ENCODE measurements around the gene TMEM88.

The TMEM88 gene

DNA sequence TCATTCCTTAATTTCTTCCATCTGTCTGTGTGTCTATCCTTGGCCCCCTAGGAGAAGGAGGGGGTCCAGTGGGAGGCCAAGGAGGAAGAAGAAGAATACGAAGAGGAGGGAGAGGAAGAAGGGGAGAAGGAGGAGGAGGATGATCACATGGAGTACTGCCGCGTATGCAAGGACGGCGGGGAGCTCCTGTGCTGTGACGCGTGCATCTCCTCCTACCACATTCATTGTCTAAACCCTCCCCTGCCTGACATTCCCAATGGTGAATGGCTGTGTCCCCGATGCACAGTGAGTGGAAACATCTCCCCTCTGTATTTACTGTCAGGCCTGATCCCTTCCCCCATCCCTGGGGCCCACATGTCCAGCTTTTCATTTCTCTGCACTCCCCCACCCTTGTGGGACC is 40.0 kb downstream of the TMEM88 start:
- no peak overlapping the region for H3K9ac ChIP-seq (ENCODE audit: low read depth, low read length, poor library complexity, severe bottlenecking)

GRCh38 chr17:7897090-7897489 is 42.2 kb downstream of the TMEM88 start:
- Histone ChIP-seq H3K9me2 (replicated peaks; ENCODE audit: low read depth, low read length) (no peaks in the 10 kb centered on the region), H2AFZ (ENCODE audit: low read length) (no peak overlapping the region), H3K79me2 (ENCODE audit: insufficient read depth, low read length) (peaks cover 8% of the 10 kb centered on the region; the same call in 1 of the 2 replicates), H3K4me3 (ENCODE audit: low read length, poor library complexity, severe bottlenecking) (no peak overlapping the region), H3K9me3 (ENCODE audit: insufficient read depth, low read depth, low read length) (no peaks in the 10 kb centered on the region), H3K9ac (ENCODE audit: low read depth, low read length, poor library complexity, severe bottlenecking) (no peak overlapping the region), H3K4me1 (ENCODE audit: insufficient read depth, low read length, poor library complexity, severe bottlenecking) (no peaks in the 10 kb centered on the region), H3K36me3 (ENCODE audit: insufficient read depth, low read length) (peaks cover 86% of the 10 kb centered on the region), H3F3A (ENCODE audit: low read depth) (no peaks in the 10 kb centered on the region), H3K27me3 (ENCODE audit: insufficient read depth, low read length, poor library complexity, severe bottlenecking) (no peaks in the 10 kb centered on the region), H4K20me1 (ENCODE audit: insufficient read depth, low read length, poor library complexity, severe bottlenecking) (peaks cover 7% of the 10 kb centered on the region), H3K4me2 (ENCODE audit: low read depth, low read length, poor library complexity, severe bottlenecking) (no peak overlapping the region)
- TF ChIP-seq EZH2phosphoT487 (IDR thresholded peaks at IDR 0.05; ENCODE audit: borderline replicate concordance), result no peak
- TF ChIP-seq, protein P1, sequence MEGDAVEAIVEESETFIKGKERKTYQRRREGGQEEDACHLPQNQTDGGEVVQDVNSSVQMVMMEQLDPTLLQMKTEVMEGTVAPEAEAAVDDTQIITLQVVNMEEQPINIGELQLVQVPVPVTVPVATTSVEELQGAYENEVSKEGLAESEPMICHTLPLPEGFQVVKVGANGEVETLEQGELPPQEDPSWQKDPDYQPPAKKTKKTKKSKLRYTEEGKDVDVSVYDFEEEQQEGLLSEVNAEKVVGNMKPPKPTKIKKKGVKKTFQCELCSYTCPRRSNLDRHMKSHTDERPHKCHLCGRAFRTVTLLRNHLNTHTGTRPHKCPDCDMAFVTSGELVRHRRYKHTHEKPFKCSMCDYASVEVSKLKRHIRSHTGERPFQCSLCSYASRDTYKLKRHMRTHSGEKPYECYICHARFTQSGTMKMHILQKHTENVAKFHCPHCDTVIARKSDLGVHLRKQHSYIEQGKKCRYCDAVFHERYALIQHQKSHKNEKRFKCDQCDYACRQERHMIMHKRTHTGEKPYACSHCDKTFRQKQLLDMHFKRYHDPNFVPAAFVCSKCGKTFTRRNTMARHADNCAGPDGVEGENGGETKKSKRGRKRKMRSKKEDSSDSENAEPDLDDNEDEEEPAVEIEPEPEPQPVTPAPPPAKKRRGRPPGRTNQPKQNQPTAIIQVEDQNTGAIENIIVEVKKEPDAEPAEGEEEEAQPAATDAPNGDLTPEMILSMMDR (conservative IDR thresholded peaks at IDR 0.05; ENCODE audit: low read length), result no peak

More for the DNA sequence above, 40.0 kb downstream of the TMEM88 start:
- Histone ChIP-seq H3K9me3 (ENCODE audit: insufficient read depth, low read depth, low read length) (no peaks in the 10 kb centered on the region), H3K36me3 (ENCODE audit: insufficient read depth, low read length) (peaks cover 88% of the 10 kb centered on the region), H3K4me3 (ENCODE audit: low read length, poor library complexity, severe bottlenecking) (no peak overlapping the region), H3K79me2 (ENCODE audit: insufficient read depth, low read length) (peaks cover 29% of the 10 kb centered on the region), H3K9me2 (replicated peaks; ENCODE audit: low read depth, low read length) (no peaks in the 10 kb centered on the region), H3K4me1 (ENCODE audit: insufficient read depth, low read length, poor library complexity, severe bottlenecking) (no peaks in the 10 kb centered on the region), H2AFZ (ENCODE audit: low read length) (no peak overlapping the region), H3F3A (ENCODE audit: low read depth) (no peaks in the 10 kb centered on the region), H3K27me3 (ENCODE audit: insufficient read depth, low read length, poor library complexity, severe bottlenecking) (no peaks in the 10 kb centered on the region), H3K4me2 (ENCODE audit: low read depth, low read length, poor library complexity, severe bottlenecking) (no peak overlapping the region), H4K20me1 (ENCODE audit: insufficient read depth, low read length, poor library complexity, severe bottlenecking) (peaks cover 18% of the 10 kb centered on the region)
- TF ChIP-seq, protein P1 (conservative IDR thresholded peaks at IDR 0.05; ENCODE audit: low read length), result no peak
- no peak for TF ChIP-seq EZH2phosphoT487 (IDR thresholded peaks at IDR 0.05; ENCODE audit: borderline replicate concordance)

- no peak for TF ChIP-seq EZH2phosphoT487 (IDR thresholded peaks at IDR 0.05; ENCODE audit: borderline replicate concordance)
- TF ChIP-seq, protein P1 (conservative IDR thresholded peaks at IDR 0.05; ENCODE audit: low read length), result peak; percentile 59
- Histone ChIP-seq H3K9me3 (ENCODE audit: insufficient read depth, low read depth, low read length) (no peaks in the 10 kb centered on the region), H2AFZ (ENCODE audit: low read length) (no peak overlapping the region), H3K79me2 (ENCODE audit: insufficient read depth, low read length) (peaks cover 7% of the 10 kb centered on the region; the same call in 1 of the 2 replicates), H3K4me3 (ENCODE audit: low read length, poor library complexity, severe bottlenecking) (no peak overlapping the region), H3F3A (ENCODE audit: low read depth) (no peaks in the 10 kb centered on the region), H3K36me3 (ENCODE audit: insufficient read depth, low read length) (peaks cover 90% of the 10 kb centered on the region), H3K9ac (ENCODE audit: low read depth, low read length, poor library complexity, severe bottlenecking) (no peak overlapping the region), H3K4me1 (ENCODE audit: insufficient read depth, low read length, poor library complexity, severe bottlenecking) (no peaks in the 10 kb centered on the region), H3K4me2 (ENCODE audit: low read depth, low read length, poor library complexity, severe bottlenecking) (no peak overlapping the region), H3K27me3 (ENCODE audit: insufficient read depth, low read length, poor library complexity, severe bottlenecking) (no peaks in the 10 kb centered on the region), H4K20me1 (ENCODE audit: insufficient read depth, low read length, poor library complexity, severe bottlenecking) (peaks cover 7% of the 10 kb centered on the region), H3K9me2 (replicated peaks; ENCODE audit: low read depth, low read length) (no peaks in the 10 kb centered on the region)
Observed at GRCh38 chr17:7897773-7898172, 42.9 kb downstream of the TMEM88 start.

All from Loucy (cell line).